Suprapubic skin (tissue), 4 donors: ENCODE measurements around the gene PRKAG2. TPM values are rescaled to one million over a fixed set of nuclear protein-coding genes. Genes with fewer than 3 reads are reported as not detected.
A peak's percentile ranks its signal among the peaks of the same experiment; 100 is the strongest.

ENCODE experiments used
- DNase-seq, 2 donors: peaks; one replicate each; pipeline ENCODE4 v3.0.0-alpha.2; 2019; ENCODE audit warnings: low spot score in 2 of 2
- H3K27ac ChIP-seq: fragments of 200-600 bp; sonication (generic); one replicate; pipeline ENCODE4 v1.5.1; 2019
- H3K27me3 ChIP-seq: fragments of 200-600 bp; sonication (generic); one replicate; pipeline ENCODE4 v1.5.1; 2019
- H3K36me3 ChIP-seq: fragments of 200-600 bp; sonication (generic); one replicate; pipeline ENCODE4 v1.5.1; 2019
- H3K4me1 ChIP-seq: fragments of 200-600 bp; sonication (generic); one replicate; pipeline ENCODE4 v1.5.1; 2019
- H3K4me3 ChIP-seq: fragments of 200-600 bp; sonication (generic); one replicate; pipeline ENCODE4 v1.5.1; 2019; ENCODE audit warnings: mild to moderate bottlenecking
- H3K9me3 ChIP-seq: fragments of 200-600 bp; sonication (generic); one replicate; pipeline ENCODE4 v1.5.1; 2019
- EP300 ChIP-seq: sonication (generic); formaldehyde crosslinking; IDR thresholded peaks from one replicate; pipeline ENCODE4 v1.6.1; 2017; ENCODE audit warnings: antibody characterized with exemption
- POLR2A ChIP-seq, 2 donors: fragments of 450-650 bp; IDR thresholded peaks; one replicate each; pipeline ENCODE4 v1.6.1; 2017; ENCODE audit warnings: antibody characterized with exemption in 2 of 2, mild to moderate bottlenecking in 2 of 2, moderate library complexity in 2 of 2
- POLR2AphosphoS5 ChIP-seq, 3 donors: sonication (generic); formaldehyde crosslinking; IDR thresholded peaks; one replicate each; pipeline ENCODE4 v1.6.1; 2017; ENCODE audit warnings: antibody characterized with exemption in 3 of 3
- WGBS: methylation state at CpG from one replicate; pipeline ENCODE4 v1.1.5; 2018; 5-methylcytosine and 5-hydroxymethylcytosine counted together
- total RNA-seq, 4 donors: library from RNA; depleted of rRNA; stranded (reverse); fragments of >200 nt; gene quantifications; one replicate each; pipeline ENCODE4 v1.1.0, GENCODE V29; 2016
- TF ChIP-seq, protein P1 (sequence below), 2 donors: fragments of 200-600 bp in 1 of 2; fragments of 450-650 bp in 1 of 2; sonication (generic) in 1 of 2; IDR thresholded peaks; one replicate each; pipeline ENCODE4 v1.5.1; 2016 to 2019; ENCODE audit warnings: antibody characterized with exemption in 2 of 2, mild to moderate bottlenecking in 1 of 2, moderate library complexity in 1 of 2

PRKAG2 gene
- total RNA-seq, 4 donors from 2014 or later, result 16.5 to 40.0 (median 17.3) TPM

DNA sequence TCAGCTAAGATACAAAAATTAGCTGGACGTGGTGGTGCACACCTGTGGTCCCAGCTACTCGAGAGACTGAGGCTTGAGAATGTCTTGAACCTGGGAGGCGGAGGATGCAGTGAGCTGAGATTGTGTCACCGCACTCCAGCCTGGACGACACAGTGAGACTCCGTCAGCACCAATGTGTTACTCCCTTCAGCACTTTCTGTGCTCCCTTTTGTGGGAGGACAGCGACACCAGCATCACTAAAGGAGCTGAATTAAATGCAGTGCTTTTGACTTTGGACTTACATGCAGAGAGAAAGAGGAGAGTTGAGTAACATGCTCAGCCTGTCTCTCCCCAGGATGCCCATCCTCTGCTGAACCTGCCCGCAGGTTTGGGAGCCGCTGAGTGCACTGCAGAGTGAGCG lies 265.0 kb downstream of the PRKAG2 start:
- 89% methylated on average over 4 of the region's 10 CpGs for WGBS
- DNase-seq, result peak in 1 of 2 donors; percentile 10
- TF ChIP-seq, protein P1, sequence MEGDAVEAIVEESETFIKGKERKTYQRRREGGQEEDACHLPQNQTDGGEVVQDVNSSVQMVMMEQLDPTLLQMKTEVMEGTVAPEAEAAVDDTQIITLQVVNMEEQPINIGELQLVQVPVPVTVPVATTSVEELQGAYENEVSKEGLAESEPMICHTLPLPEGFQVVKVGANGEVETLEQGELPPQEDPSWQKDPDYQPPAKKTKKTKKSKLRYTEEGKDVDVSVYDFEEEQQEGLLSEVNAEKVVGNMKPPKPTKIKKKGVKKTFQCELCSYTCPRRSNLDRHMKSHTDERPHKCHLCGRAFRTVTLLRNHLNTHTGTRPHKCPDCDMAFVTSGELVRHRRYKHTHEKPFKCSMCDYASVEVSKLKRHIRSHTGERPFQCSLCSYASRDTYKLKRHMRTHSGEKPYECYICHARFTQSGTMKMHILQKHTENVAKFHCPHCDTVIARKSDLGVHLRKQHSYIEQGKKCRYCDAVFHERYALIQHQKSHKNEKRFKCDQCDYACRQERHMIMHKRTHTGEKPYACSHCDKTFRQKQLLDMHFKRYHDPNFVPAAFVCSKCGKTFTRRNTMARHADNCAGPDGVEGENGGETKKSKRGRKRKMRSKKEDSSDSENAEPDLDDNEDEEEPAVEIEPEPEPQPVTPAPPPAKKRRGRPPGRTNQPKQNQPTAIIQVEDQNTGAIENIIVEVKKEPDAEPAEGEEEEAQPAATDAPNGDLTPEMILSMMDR (IDR thresholded peaks at IDR 0.05), result no peak
- TF ChIP-seq EP300, result no peak
- TF ChIP-seq POLR2A (IDR thresholded peaks at IDR 0.05), result no peak
- no peak for TF ChIP-seq POLR2AphosphoS5 (IDR thresholded peaks at IDR 0.05)

DNA sequence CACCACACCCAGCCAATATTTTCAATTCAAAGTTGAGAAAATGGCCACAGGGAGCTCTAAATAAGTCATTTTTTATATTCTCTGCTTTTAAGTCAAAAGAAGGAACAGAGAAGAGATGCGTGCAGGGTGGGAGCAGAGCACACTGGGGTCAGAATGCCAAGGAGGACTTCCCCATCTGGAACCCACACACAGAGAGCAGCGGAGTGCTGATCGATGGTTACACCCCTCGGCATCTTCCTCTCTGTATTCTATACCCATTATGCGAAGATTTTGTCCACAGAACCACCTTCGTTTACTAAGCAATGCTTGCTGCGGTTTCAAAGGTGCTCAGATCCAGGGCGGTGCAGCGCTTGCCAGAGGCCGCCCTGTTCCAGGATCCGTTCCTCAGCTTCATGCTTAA lies 265.9 kb downstream of the PRKAG2 start:
- 90% methylated on average over 11 of the region's 11 CpGs for WGBS
- Histone ChIP-seq H3K9me3 (no peaks in the 10 kb centered on the region), H3K36me3 (peaks cover 4% of the 10 kb centered on the region), H3K4me3 (no peak overlapping the region), H3K4me1 (no peaks in the 10 kb centered on the region), H3K27ac (no peak overlapping the region), H3K27me3 (no peaks in the 10 kb centered on the region)
- TF ChIP-seq EP300 (no peak), POLR2A (IDR thresholded peaks at IDR 0.05) (no peak), POLR2AphosphoS5 (IDR thresholded peaks at IDR 0.05) (no peak)
- TF ChIP-seq, protein P1 (IDR thresholded peaks at IDR 0.05), result no peak
- peak in 1 of 2 donors; percentile 2 for DNase-seq

More for the DNA sequence above, 265.0 kb downstream of the PRKAG2 start:
- Histone ChIP-seq H3K27ac (no peak overlapping the region), H3K4me3 (no peak overlapping the region), H3K27me3 (no peaks in the 10 kb centered on the region), H3K36me3 (peaks cover 4% of the 10 kb centered on the region), H3K4me1 (no peaks in the 10 kb centered on the region), H3K9me3 (no peaks in the 10 kb centered on the region)

DNA sequence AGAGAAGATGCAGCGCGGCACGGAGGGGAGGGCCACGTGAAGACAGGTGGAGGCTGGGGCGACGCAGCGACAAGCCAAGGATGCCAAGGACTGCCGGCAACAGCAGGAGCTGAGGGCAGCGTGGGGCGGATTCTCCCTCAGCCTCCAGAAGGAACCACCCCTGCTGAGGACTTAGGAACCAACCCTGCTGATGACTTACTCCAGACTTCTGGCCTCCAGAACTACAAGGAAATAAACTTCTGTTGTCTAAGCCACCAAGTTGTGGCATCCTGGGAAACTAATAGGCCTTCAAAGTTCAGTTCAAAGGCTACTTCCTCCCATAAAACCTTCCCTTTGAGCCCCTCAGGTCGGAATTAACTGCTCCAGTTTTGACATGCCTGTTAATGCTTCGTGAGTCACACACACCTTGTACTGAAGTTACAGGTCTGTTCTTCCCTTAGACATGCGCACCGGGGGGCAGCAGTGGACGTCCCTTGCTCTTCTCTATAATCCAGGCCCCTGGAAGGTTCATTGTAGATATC lies 268.8 kb downstream of the PRKAG2 start:
- peaks cover 14% of the 10 kb centered on the region for H3K36me3 ChIP-seq
- no peak overlapping the region for H3K27ac ChIP-seq
- no peaks in the 10 kb centered on the region for H3K27me3 ChIP-seq
- no peaks in the 10 kb centered on the region for H3K4me1 ChIP-seq
- DNase-seq, result peak in 1 of 2 donors; percentile 25
- TF ChIP-seq POLR2AphosphoS5 (IDR thresholded peaks at IDR 0.05) (no peak), POLR2A (IDR thresholded peaks at IDR 0.05) (no peak), EP300 (no peak)
- TF ChIP-seq, protein P1 (IDR thresholded peaks at IDR 0.05), result no peak
- no peaks in the 10 kb centered on the region for H3K9me3 ChIP-seq
- 80% methylated on average over 15 of the region's 15 CpGs for WGBS
- no peak overlapping the region for H3K4me3 ChIP-seq

DNA sequence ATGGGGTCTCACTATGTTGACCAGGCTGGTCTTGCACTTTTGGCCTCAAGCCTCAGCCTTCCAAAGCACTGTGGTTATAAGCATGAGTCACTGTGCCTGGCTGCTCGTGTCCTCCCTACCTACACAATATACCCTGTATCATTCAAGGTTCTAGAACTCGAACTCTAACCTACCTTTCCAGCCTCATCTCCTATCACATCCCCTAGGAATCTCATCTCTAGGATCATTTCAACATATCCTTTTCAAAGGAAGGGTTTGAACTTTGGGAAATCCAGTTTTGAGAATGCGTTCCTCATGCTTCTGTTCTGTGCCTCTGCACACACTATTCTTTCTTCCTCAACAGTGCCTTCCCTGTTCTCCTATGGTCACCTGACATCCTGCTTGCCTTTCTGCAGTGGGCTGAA lies 269.4 kb downstream of the PRKAG2 start:
- 86% methylated on average over 3 of the region's 3 CpGs for WGBS
- peak in 1 of 2 donors; percentile 8 for DNase-seq
- H3K4me3 ChIP-seq, result no peak overlapping the region
- H3K27ac ChIP-seq, result no peak overlapping the region
- no peaks in the 10 kb centered on the region for H3K27me3 ChIP-seq
- no peaks in the 10 kb centered on the region for H3K9me3 ChIP-seq
- no peak for TF ChIP-seq EP300
- peaks cover 14% of the 10 kb centered on the region for H3K36me3 ChIP-seq
- no peaks in the 10 kb centered on the region for H3K4me1 ChIP-seq

DNA sequence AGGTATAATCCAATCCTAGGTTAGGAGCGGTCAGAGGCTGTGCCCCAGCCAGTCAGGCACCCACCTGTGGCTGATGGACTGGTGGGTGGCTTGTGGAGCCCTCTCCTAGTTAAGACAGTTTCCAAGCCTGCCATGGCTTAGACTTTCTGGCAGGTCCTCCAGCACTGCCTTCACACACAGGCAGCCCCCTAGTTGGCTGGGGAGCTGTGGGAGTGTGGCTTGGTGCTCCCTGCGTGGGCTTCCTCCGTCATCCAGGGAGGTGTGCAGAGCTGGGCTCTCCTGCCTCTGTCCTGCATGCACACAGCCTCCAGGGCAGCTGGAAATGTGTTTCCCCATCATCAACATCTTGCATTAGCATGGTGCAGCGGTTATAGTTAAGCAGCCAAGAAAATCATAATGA lies 273.0 kb downstream of the PRKAG2 start:
- 79% methylated on average over 4 of the region's 4 CpGs for WGBS
- no peak overlapping the region for H3K27ac ChIP-seq
- H3K4me1 ChIP-seq, result peaks cover 12% of the 10 kb centered on the region
- H3K4me3 ChIP-seq, result no peak overlapping the region
- peak in 1 of 2 donors; percentile 18 for DNase-seq
- peaks cover 10% of the 10 kb centered on the region for H3K36me3 ChIP-seq
- H3K9me3 ChIP-seq, result no peaks in the 10 kb centered on the region
- no peak for TF ChIP-seq POLR2AphosphoS5 (IDR thresholded peaks at IDR 0.05)
- TF ChIP-seq, protein P1 (IDR thresholded peaks at IDR 0.05), result no peak
- no peak for TF ChIP-seq POLR2A (IDR thresholded peaks at IDR 0.05)
- TF ChIP-seq EP300, result no peak
- H3K27me3 ChIP-seq, result no peaks in the 10 kb centered on the region
